Left ventricle myocardium inferior (tissue), 1 donor: Measurements from ENCODE around the gene MKNK2. TPM values are rescaled to one million over a fixed set of nuclear protein-coding genes. Genes with fewer than 3 reads are reported as not detected.
A peak's percentile ranks its signal among the peaks of the same experiment; 100 is the strongest.

Experiments used
- DNase-seq: peaks from one replicate; pipeline ENCODE4 v3.0.0-alpha.2; 2020
- H3K27ac ChIP-seq: fragments of 200-600 bp; replicated peaks from 2 replicates; pipeline ENCODE4 v1.8.0; 2021
- H3K27me3 ChIP-seq: fragments of 200-600 bp; 2 replicates; pipeline ENCODE4 v1.8.0; 2021; ENCODE audit warnings: low read depth
- H3K36me3 ChIP-seq: fragments of 200-600 bp; 2 replicates; pipeline ENCODE4 v1.8.0; 2021
- H3K4me1 ChIP-seq: fragments of 200-600 bp; 2 replicates; pipeline ENCODE4 v1.8.0; 2021
- H3K4me3 ChIP-seq: fragments of 200-600 bp; 2 replicates; pipeline ENCODE4 v1.8.0; 2021; ENCODE audit warnings: mild to moderate bottlenecking, moderate library complexity
- H3K9me3 ChIP-seq: fragments of 200-600 bp; replicated peaks from 2 replicates; pipeline ENCODE4 v1.8.0; 2021
- CTCF ChIP-seq: fragments of 200-600 bp; IDR thresholded peaks from 2 replicates; pipeline ENCODE4 v1.8.0; 2021; ENCODE audit warnings: antibody characterized with exemption, mild to moderate bottlenecking, borderline replicate concordance
- intact Hi-C: fragments of 100-400 bp; cut with micrococcal nuclease; formaldehyde crosslinking; loops from one replicate; pipeline ENCODE4 v1.11.0; 2022
- total RNA-seq: library from RNA; stranded (reverse); fragmentation: NEBNext Ultra II Directional; extraction: Animal tissue kit (Norgen Biotek cat#: 25700); gene quantifications from one replicate; pipeline ENCODE4 v1.2.1, GENCODE V29; 2021
- donor health status: DM: no; HTN: yes; CAD: no; lungs with severe emphysema.

Gene MKNK2
- total RNA-seq, 1 donor from 2014 or later, result 200 TPM

GRCh38 chr19:2048104-2048958 lies 2.7 kb downstream of the MKNK2 start:
- DNase-seq, result no peak

GRCh38 chr19:2047449-2048103 lies 3.5 kb downstream of the MKNK2 start:
- peak overlapping the region; percentile 100 for H3K27ac ChIP-seq
- no peak for DNase-seq
- no peak for TF ChIP-seq CTCF
- H3K9me3 ChIP-seq, result no peaks in the 10 kb centered on the region
- peaks cover 53% of the 10 kb centered on the region for H3K36me3 ChIP-seq
- H3K4me3 ChIP-seq, result peak overlapping the region; percentile 96
- peaks cover 96% of the 10 kb centered on the region for H3K4me1 ChIP-seq
- no peaks in the 10 kb centered on the region for H3K27me3 ChIP-seq
- intact Hi-C loops, result no loop called here

More at GRCh38 chr19:2048104-2048958, 2.7 kb downstream of the MKNK2 start:
- intact Hi-C loops, result no loop called here
- H3K36me3 ChIP-seq, result peaks cover 46% of the 10 kb centered on the region
- H3K27me3 ChIP-seq, result no peaks in the 10 kb centered on the region
- H3K4me1 ChIP-seq, result peaks cover 89% of the 10 kb centered on the region
- no peak for TF ChIP-seq CTCF
- H3K4me3 ChIP-seq, result peak overlapping the region; percentile 96
- peak overlapping the region; percentile 100 for H3K27ac ChIP-seq
- no peaks in the 10 kb centered on the region for H3K9me3 ChIP-seq

- TF ChIP-seq CTCF, result no peak
- intact Hi-C loops, result no loop called here
- Histone ChIP-seq H3K36me3 (peaks cover 57% of the 10 kb centered on the region), H3K27me3 (no peaks in the 10 kb centered on the region), H3K9me3 (no peaks in the 10 kb centered on the region), H3K4me3 (peak overlapping the region; percentile 96), H3K4me1 (peaks cover 96% of the 10 kb centered on the region), H3K27ac (peak overlapping the region; percentile 100)
- DNase-seq, result no peak
Measured at GRCh38 chr19:2047076-2047448, 4.0 kb downstream of the MKNK2 start.

DNA sequence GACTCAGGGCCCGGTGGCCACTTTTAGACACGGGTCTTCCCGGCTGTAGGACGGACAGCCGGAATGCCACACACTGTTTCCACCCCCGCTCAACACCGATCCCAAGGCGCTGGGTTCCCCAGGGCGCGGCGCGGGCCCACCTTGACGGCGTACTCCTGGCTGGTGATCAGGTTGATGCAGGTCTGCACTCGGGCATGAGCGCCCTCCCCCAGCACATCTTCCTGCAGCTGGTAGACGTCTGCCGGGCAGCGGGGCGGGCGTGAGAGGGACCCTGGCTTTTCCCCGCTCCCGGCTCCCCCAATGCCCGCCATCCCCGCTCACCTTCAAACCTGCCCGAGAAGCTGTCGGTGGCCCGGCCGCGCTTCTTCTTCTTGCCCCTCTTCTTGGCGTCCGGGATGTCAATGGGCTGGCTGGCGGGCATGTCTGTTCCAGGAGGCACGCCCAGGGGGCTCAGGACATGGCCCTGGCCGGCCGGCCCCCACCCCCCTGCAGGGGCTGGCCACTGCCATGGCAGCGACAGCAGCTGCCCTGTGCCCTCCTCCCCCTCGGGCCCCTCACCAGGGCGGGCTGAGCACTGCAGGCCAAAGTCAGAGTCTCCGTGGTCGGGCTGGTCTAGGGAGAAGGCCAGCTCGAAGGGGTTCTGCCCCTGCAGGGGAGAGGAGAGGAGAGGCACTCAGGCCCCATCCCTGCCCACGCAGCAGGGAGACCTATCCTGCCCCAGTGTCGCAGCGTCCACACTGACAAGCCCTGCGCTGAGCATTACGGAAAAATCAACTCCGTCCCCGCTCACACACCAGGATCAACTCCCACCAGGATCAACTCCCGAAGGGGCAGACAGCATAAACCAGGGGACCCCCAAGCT lies 4.8 kb downstream of the MKNK2 start:
- H3K27me3 ChIP-seq, result no peaks in the 10 kb centered on the region
- no peak for TF ChIP-seq CTCF
- peak overlapping the region; percentile 100 for H3K27ac ChIP-seq
- no peaks in the 10 kb centered on the region for H3K9me3 ChIP-seq
- intact Hi-C loops, result no loop called here
- DNase-seq, result no peak
- H3K36me3 ChIP-seq, result peaks cover 63% of the 10 kb centered on the region
- peaks cover 96% of the 10 kb centered on the region for H3K4me1 ChIP-seq
- H3K4me3 ChIP-seq, result peak overlapping the region; percentile 32

GRCh38 chr19:2045501-2046045 lies 5.5 kb downstream of the MKNK2 start:
- Histone ChIP-seq H3K27me3 (no peaks in the 10 kb centered on the region), H3K4me1 (peaks cover 100% of the 10 kb centered on the region), H3K27ac (peak overlapping the region; percentile 100), H3K36me3 (peaks cover 70% of the 10 kb centered on the region), H3K4me3 (peak overlapping the region; percentile 32), H3K9me3 (no peaks in the 10 kb centered on the region)
- intact Hi-C loops, result no loop called here
- DNase-seq, result no peak
- TF ChIP-seq CTCF, result no peak
